ENCODE results near the gene KRT82. TPM values are rescaled to one million over a fixed set of nuclear protein-coding genes. Genes with fewer than 3 reads are reported as not detected.

Gene KRT82
- total and polyA plus RNA-seq, 8 donors, result not detected

- no peak for ATAC-seq
- H3K9me3 ChIP-seq, result no peaks in the 10 kb centered on the region
- DNase-seq, result no peak
- H3K4me1 ChIP-seq, result no peaks in the 10 kb centered on the region
- no peak overlapping the region for H3K27ac ChIP-seq
- H3K4me3 ChIP-seq, result no peak overlapping the region
- peaks cover 0 to 40% of the 10 kb centered on the region in 2 donors for H3K27me3 ChIP-seq
- intact Hi-C loops (cut with DNase I), result no loop called here
- no peak for TF ChIP-seq CTCF (IDR thresholded peaks at IDR 0.05)
- H3K36me3 ChIP-seq, result no peaks in the 10 kb centered on the region
Measured at GRCh38 chr12:52387859-52388258, 18.3 kb downstream of the KRT82 start.

GRCh38 chr12:52385226-52385702 is 20.9 kb downstream of the KRT82 start, which contains the start of gene KRT84:
Gene KRT84, minus strand, starts transcription at chr12:52385652. Its CDS starts 67 bp downstream, at chr12:52385585.
- H3K4me1 ChIP-seq, result no peaks in the 10 kb centered on the region
- ATAC-seq (no peak), DNase-seq (no peak)
- H3K9me3 ChIP-seq, result no peaks in the 10 kb centered on the region
- peaks cover 0 to 42% of the 10 kb centered on the region in 2 donors for H3K27me3 ChIP-seq
- H3K36me3 ChIP-seq, result no peaks in the 10 kb centered on the region
- H3K27ac ChIP-seq, result no peak within 1 kb of the TSS
- no peak for TF ChIP-seq CTCF (IDR thresholded peaks at IDR 0.05)
- no peak within 1 kb of the TSS for H3K4me3 ChIP-seq
- intact Hi-C loops (cut with DNase I), result no loop called here

- intact Hi-C loops (cut with DNase I), result no loop called here
- Histone ChIP-seq H3K9me3 (no peaks in the 10 kb centered on the region), H3K4me3 (no peak overlapping the region), H3K27me3 (peaks cover 0 to 36% of the 10 kb centered on the region in 2 donors), H3K36me3 (no peaks in the 10 kb centered on the region), H3K4me1 (no peaks in the 10 kb centered on the region), H3K27ac (no peak overlapping the region)
- no peak for DNase-seq
- no peak for ATAC-seq
- no peak for TF ChIP-seq CTCF (IDR thresholded peaks at IDR 0.05)
Measured at GRCh38 chr12:52383331-52383730, 22.8 kb downstream of the KRT82 start.

- ATAC-seq, result no peak
- H3K36me3 ChIP-seq, result no peaks in the 10 kb centered on the region
- no peak overlapping the region for H3K4me3 ChIP-seq
- DNase-seq, result no peak
- H3K4me1 ChIP-seq, result no peaks in the 10 kb centered on the region
- H3K9me3 ChIP-seq, result no peaks in the 10 kb centered on the region
- peaks cover 0 to 36% of the 10 kb centered on the region in 2 donors for H3K27me3 ChIP-seq
- intact Hi-C loops (cut with DNase I), result no loop called here
- no peak overlapping the region for H3K27ac ChIP-seq
- TF ChIP-seq CTCF (IDR thresholded peaks at IDR 0.05), result no peak
Measured at GRCh38 chr12:52382854-52383253, 23.3 kb downstream of the KRT82 start.

- Histone ChIP-seq H3K9me3 (no peaks in the 10 kb centered on the region), H3K27ac (no peak overlapping the region), H3K4me1 (no peaks in the 10 kb centered on the region), H3K27me3 (peaks cover 0 to 39% of the 10 kb centered on the region in 2 donors), H3K36me3 (no peaks in the 10 kb centered on the region), H3K4me3 (no peak overlapping the region)
- DNase-seq (no peak), ATAC-seq (no peak)
- intact Hi-C loops (cut with DNase I), result no loop called here
- no peak for TF ChIP-seq CTCF (IDR thresholded peaks at IDR 0.05)
Measured at GRCh38 chr12:52381206-52381605, 24.9 kb downstream of the KRT82 start.

Data from left lung (tissue), 10 donors.